NCI-H2107 treated with DMSO at 0.1 percent for 48 hours (cell line): Measurements from ENCODE around the gene DNAJC15.

Experiments used
- DNase-seq: peaks from one replicate; lab custom pipeline; 2025; ENCODE audit not compliant: unreplicated experiment; lab: John Stamatoyannopoulos, UW

The DNAJC15 gene

GRCh38 chr13:43081866-43082265 lies 58.5 kb downstream of the DNAJC15 start:
- no peak for DNase-seq

DNA sequence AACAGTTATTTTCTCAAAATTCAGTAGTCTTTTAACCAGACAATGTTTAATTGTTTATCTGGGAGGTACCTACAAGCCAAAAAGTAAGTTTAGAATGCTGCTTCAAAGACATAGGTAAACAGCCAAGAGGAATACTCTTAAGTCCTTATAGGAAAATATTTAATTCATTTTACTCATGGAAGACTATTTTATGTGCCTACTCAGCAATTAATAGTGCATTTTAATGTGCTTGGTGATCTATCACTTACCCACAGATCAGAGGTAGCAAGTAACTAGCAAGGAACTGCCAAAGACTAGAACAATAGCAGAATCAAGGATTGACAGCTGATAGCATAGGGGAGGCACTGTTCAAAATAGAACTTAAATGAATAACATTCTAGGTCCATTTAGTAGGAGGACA lies 60.4 kb downstream of the DNAJC15 start:
- DNase-seq, result no peak

DNA sequence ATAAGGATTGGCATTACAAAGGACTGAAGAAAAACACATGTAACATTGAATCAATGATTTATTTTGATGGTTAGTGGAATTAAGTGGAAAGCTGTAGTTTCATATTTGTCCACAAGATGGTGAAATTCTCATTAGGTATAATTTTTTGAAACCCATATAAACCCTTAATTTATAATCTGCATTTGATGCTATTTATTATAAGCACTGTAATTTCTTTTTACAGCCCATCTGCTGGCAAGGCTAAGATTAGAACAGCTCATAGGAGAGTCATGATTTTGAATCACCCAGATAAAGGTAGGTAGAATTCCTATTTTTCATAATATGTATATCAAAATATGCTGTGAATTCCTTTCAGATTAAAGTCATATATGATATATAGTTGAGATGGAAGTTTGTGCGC lies 62.2 kb downstream of the DNAJC15 start:
- peak; percentile 48 for DNase-seq

- DNase-seq, result no peak
These were observed 62.8 kb downstream of the DNAJC15 start for GRCh38 chr13:43086181-43086580.

- DNase-seq, result no peak
These were observed 64.7 kb downstream of the DNAJC15 start for GRCh38 chr13:43088093-43088511.

- no peak for DNase-seq
These were observed 66.6 kb downstream of the DNAJC15 start for GRCh38 chr13:43089912-43090498.

GRCh38 chr13:43094901-43095300 lies 71.5 kb downstream of the DNAJC15 start:
- DNase-seq, result no peak

- no peak for DNase-seq
These were observed 72.7 kb downstream of the DNAJC15 start for GRCh38 chr13:43095771-43096719.

DNA sequence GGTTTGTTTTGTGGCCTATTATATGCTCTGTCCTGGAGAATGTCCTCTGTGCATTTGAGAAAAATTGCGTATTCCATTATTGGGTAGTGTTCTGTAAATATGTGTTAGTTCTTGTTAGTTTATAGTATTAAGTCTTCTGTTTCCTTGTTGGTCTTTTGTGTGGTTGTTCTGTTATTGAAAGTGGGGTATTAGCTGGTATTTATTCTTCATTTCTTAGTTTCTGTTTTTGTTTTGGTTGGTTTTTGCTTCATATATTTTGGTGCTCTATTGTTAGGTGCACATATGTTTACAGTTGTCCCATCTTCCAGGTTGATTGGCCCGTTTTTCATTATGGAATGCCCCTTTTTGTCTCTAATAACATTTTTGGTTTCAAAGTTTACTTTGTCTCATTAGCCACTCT lies 77.3 kb downstream of the DNAJC15 start:
- DNase-seq, result no peak

GRCh38 chr13:43102304-43102703 lies 78.9 kb downstream of the DNAJC15 start:
- no peak for DNase-seq

- no peak for DNase-seq
These were observed 84.4 kb downstream of the DNAJC15 start for GRCh38 chr13:43107780-43108179.

GRCh38 chr13:43110036-43110435 lies 86.7 kb downstream of the DNAJC15 start:
- no peak for DNase-seq

DNA sequence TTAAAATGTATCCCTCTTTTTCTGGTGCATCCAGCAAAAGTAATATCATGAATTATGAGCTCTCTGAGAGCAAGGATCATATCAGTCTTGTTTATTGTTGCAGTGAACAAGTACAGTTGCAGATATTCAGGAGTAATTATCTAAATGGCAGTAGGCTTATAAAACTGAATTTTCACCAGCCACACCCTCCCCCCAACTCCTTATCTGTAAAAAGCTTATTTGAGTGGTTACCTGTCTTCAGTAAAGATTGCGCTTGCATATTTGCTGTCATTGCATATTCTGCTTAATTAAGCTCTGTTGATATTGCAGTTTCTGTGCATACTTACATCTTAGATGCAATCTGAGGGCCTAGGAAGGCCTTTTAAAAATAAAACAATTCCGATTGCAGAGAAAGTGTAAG lies 87.3 kb downstream of the DNAJC15 start:
- no peak for DNase-seq

DNA sequence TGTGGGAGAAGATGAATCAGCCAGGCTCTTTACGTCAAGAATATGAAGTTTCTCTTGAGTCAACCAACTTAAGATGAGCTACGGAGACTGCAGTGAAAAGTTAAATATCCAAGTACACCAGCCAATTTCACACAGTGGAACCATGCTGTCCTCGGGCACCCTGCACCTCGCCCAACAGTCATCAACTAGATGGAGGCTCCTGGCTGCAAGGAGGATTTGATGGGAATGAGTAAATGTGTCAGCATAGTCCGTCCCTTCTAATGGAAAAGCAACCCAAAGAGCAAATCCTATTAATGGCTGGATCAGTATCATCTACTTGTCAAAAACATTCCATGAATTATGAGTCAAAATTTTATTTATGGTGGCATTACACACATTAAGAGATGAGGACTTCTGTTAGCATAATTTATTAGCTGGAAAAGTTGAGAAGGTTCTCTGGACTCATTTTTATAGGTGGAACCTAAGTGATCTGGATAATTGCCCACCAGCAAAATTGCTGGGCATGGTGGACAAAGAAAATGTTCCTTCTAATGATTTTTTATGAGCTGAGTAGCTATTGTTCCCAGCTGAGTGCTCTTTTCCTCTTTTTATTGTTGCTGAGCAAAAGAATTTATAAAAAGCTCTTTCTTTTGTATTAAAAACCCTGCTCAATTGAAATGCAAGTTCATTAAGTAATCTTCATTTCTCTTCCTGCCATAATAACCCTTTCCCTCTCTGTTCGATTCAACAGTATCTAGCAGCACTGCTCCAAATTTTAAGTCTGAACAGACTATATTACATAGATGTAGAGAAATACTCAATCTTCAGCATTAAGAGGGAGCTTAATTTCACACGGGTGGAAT lies 88.4 kb downstream of the DNAJC15 start:
- DNase-seq, result no peak

DNA sequence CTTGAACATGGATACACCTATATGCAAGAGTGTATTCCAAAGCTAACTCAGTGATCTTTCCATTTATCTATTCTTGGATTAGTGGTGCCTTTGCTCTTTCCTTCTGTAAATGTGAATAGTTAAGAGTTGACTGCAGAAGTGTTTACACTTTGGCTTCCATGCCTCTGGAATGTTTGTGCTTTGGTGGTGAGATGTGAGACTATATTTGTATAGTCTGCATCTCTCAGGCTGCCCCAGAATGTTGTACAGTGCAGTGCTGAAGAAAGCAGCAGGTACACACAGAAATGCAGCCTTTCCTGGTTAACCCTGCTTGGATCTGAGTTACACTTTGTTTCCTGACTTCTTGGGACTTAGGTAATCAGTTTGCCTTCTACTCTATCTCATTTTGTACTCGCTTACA lies 90.2 kb downstream of the DNAJC15 start:
- DNase-seq, result no peak

DNA sequence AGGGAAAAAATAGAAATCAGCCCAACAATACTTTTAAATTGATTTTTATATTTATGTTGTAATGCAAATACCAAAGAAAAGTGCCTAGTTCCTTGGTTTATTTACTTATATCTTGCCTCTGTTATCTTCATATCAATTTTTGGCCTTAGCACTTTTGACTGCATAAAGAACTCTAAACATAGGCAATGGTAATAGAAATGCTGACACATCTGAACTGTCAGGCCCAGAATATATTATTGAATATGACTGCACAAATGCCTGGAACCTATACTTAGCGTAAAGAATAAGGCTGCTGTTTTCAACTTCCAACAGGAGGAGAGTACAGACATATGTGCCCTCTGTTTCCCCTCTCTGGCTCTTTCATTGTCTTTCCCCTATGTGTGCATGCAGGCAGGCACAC lies 91.1 kb downstream of the DNAJC15 start:
- DNase-seq, result no peak

GRCh38 chr13:43115141-43115540 lies 91.8 kb downstream of the DNAJC15 start:
- DNase-seq, result no peak

DNA sequence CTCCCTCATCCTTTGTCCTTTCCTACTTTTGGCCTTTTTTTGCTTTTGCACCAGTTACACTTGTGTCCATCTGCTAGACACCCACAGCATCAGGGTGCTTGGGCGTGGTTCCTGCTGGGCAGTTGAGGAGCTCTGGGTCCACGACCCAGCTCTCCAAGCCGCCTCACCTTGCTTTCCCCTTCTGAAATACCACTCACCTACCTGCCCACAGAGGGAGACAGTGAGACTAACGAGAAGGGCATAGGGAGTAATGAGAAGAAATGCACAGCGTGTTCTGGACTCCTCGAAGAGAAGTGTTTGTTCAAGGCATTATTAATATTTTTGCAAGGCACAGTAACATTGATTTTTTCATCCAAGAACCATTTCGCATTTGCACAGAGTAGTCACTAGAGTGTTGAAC lies 92.9 kb downstream of the DNAJC15 start:
- no peak for DNase-seq

DNA sequence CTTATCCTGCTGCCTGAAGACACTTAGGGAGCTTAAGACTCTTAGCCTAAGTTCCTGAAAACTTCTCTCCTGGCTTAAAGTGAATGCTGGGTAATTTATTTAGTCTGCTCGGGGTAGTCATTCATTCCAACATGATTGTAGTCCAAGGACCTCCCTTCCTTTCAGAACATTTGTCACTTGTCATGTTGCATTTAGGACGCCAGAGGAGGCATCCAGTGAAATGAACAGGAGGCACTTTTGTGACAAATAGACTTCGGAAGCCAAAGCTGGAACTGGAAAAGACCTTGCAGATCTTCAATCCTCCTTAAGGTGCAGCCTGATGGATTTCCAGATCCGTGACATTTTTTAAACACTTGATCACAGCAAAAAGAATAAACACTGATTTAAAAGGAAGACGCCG lies 95.1 kb downstream of the DNAJC15 start:
- no peak for DNase-seq

DNA sequence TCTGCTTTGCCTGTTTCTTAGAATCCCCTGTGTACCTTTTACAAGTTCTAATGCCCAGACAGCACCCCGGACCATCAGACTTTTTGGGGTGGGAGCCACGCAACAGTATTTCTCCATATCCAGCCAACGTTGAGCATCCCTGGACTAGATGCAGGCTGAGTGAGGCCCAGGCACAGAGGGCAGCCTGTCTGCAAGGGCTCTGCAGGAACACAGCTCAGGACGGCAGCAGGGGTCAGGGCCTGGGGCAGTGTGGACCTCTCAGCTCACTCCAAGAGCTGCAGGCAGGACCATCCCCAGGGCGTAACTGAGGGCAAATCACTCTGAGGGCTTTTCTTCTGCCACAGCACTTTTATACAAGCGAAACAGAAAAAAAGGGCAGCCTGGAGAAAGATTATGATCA lies 95.8 kb downstream of the DNAJC15 start:
- DNase-seq, result no peak

DNA sequence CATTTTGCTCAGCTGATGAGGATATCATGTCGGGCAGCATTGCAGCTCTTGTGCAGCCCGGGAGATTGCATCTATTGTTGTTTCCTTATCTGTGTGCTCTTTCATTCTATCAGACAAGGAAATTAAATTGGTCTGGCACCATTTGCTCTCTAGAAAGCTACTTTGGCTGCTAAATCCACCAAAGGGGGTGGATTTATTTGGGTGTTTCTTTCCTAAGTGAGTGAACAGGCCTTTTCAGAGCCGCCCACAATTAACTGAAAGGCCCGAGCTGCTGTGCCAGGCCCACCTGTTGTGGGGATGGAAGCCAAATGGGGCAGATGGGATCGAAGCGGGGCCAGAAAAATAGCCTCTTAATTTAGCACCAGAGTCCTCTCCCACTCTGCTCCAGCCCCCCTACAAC lies 99.4 kb downstream of the DNAJC15 start:
- DNase-seq, result no peak

- no peak for DNase-seq
These were observed 100.5 kb downstream of the DNAJC15 start for GRCh38 chr13:43123856-43124255.
